GM18505 (cell line): ENCODE data around the gene GINM1.
A peak's percentile ranks its signal among the peaks of the same experiment; 100 is the strongest.

Source experiments
- ATAC-seq: cut with Tn5 transposase; IDR thresholded peaks from one replicate; pipeline ENCODE4 v1.9.1; 2021; ENCODE audit not compliant: unreplicated experiment
- POLR2A ChIP-seq: IDR thresholded peaks from 4 replicates; pipeline ENCODE4 v1.6.1; 2011; ENCODE audit warnings: borderline replicate concordance; ENCODE audit not compliant: insufficient read depth, insufficient read length; ENCODE audit errors: extremely low read depth

GINM1 gene

GRCh38 chr6:149565527-149566409 lies at the start of gene GINM1:
Gene GINM1, plus strand, starts transcription at chr6:149566375. Its CDS starts 40 bp downstream, at chr6:149566415.
- TF ChIP-seq POLR2A = no peak
- ATAC-seq = peak; percentile 86

- no peak for ATAC-seq
- TF ChIP-seq POLR2A = no peak
These were observed 36.5 kb upstream of the GINM1 start for GRCh38 chr6:149529650-149530049.

GRCh38 chr6:149534742-149535141 lies 31.4 kb upstream of the GINM1 start:
- TF ChIP-seq POLR2A = no peak
- no peak for ATAC-seq

- ATAC-seq = no peak
- TF ChIP-seq POLR2A = no peak
These were observed 25.0 kb upstream of the GINM1 start for GRCh38 chr6:149541139-149541538.

GRCh38 chr6:149544646-149545257 lies 21.4 kb upstream of the GINM1 start:
- TF ChIP-seq POLR2A = no peak
- ATAC-seq = no peak

GRCh38 chr6:149545258-149545753 lies 20.9 kb upstream of the GINM1 start:
- no peak for TF ChIP-seq POLR2A
- peak; percentile 16 for ATAC-seq

GRCh38 chr6:149545754-149546471 lies 20.3 kb upstream of the GINM1 start, which contains the start of gene PPIL4:
Gene PPIL4, minus strand, starts transcription at chr6:149546043. Its CDS starts 38 bp downstream, at chr6:149546005.
- peak; percentile 89 for TF ChIP-seq POLR2A
- peak; percentile 94 for ATAC-seq

GRCh38 chr6:149551920-149552319 lies 14.3 kb upstream of the GINM1 start:
- ATAC-seq = no peak
- no peak for TF ChIP-seq POLR2A

- no peak for TF ChIP-seq POLR2A
- no peak for ATAC-seq
These were observed 8.1 kb upstream of the GINM1 start for GRCh38 chr6:149558029-149558428.

- ATAC-seq = no peak
These were observed 6.8 kb upstream of the GINM1 start for GRCh38 chr6:149559389-149559788.

GRCh38 chr6:149560736-149561135 lies 5.4 kb upstream of the GINM1 start:
- ATAC-seq = peak; percentile 42

More at GRCh38 chr6:149559389-149559788, 6.8 kb upstream of the GINM1 start:
- no peak for TF ChIP-seq POLR2A

GRCh38 chr6:149563203-149563927 lies 2.8 kb upstream of the GINM1 start:
- no peak for ATAC-seq
- TF ChIP-seq POLR2A = no peak

More at GRCh38 chr6:149560736-149561135, 5.4 kb upstream of the GINM1 start:
- no peak for TF ChIP-seq POLR2A
